Type B pancreatic cell (in vitro differentiated cells): ENCODE results near the gene CTNNA3. TPM values are rescaled to one million over a fixed set of nuclear protein-coding genes. Genes with fewer than 3 reads are reported as not detected.

Experiments used
- DNase-seq: peaks from one replicate; pipeline ENCODE4 v3.0.0; 2021; ENCODE audit warnings: mixed read lengths; ENCODE audit not compliant: unreplicated experiment; ENCODE audit errors: extremely low spot score
- H3K27ac Mint-ChIP-seq: 2 replicates; pipeline ENCODE4 v1.8.0; 2021; ENCODE audit warnings: mild to moderate bottlenecking, mixed read lengths
- H3K27me3 Mint-ChIP-seq: 2 replicates; pipeline ENCODE4 v1.8.0; 2021; ENCODE audit warnings: mixed read lengths
- H3K36me3 Mint-ChIP-seq: 2 replicates; pipeline ENCODE4 v1.8.0; 2021; ENCODE audit warnings: mixed read lengths
- H3K4me1 Mint-ChIP-seq: one replicate; pipeline ENCODE4 v1.8.0; 2021; ENCODE audit warnings: mixed read lengths; ENCODE audit not compliant: unreplicated experiment
- H3K4me3 Mint-ChIP-seq: 2 replicates; pipeline ENCODE4 v1.8.0; 2021; ENCODE audit warnings: mild to moderate bottlenecking, mixed read lengths
- H3K9me3 Mint-ChIP-seq: 2 replicates; pipeline ENCODE4 v1.8.0; 2021; ENCODE audit warnings: mixed read lengths
- total RNA-seq: library from RNA; stranded (reverse); gene quantifications from 2 replicates; pipeline ENCODE4 v1.2.1, GENCODE V29; 2021; ENCODE audit warnings: low replicate concordance
- TF ChIP-seq, protein P1 (sequence below): fragments of 200-600 bp; sonication (generic); conservative IDR thresholded peaks from 2 replicates; pipeline ENCODE4 v1.5.0; 2021; ENCODE audit warnings: antibody characterized with exemption, mild to moderate bottlenecking

The CTNNA3 gene
- total RNA-seq, 1 donor from 2014 or later, result 2.6 TPM

DNA sequence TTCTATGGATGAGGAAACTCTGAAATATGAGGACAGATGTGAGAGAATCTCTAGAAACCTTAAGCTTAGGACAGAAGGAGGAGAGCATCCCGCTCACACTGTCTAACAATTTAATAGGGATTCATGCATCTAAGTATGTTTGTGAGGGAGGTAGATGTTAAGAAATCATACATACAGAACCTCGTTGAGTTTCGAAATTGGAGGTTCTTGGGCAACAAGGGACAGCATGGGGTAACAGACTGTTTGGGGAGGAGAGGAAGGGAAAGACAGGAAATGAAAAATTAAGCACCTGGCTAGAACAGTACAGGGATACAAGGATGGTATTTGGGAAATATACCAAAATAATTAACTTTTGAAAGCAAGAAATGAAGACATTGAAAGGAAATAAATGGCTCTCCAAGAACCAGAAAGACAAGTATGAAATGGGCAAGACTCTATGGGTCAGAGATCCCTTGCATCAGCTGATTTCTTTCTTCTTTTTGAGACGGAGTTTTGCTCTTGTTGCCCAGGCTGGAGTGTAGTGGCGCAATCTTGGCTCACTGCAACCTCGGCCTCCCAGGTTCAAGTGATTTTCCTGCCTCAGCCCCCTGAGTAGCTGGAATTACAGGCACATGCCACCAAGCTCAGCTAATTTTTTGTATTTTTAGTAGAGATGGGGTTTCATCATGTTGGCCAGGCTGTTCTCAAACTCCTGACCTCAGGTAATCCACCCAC, 207.9 kb downstream of the CTNNA3 start:
- H3K27me3 Mint-ChIP-seq, result no peaks in the 10 kb centered on the region
- TF ChIP-seq, protein P1, sequence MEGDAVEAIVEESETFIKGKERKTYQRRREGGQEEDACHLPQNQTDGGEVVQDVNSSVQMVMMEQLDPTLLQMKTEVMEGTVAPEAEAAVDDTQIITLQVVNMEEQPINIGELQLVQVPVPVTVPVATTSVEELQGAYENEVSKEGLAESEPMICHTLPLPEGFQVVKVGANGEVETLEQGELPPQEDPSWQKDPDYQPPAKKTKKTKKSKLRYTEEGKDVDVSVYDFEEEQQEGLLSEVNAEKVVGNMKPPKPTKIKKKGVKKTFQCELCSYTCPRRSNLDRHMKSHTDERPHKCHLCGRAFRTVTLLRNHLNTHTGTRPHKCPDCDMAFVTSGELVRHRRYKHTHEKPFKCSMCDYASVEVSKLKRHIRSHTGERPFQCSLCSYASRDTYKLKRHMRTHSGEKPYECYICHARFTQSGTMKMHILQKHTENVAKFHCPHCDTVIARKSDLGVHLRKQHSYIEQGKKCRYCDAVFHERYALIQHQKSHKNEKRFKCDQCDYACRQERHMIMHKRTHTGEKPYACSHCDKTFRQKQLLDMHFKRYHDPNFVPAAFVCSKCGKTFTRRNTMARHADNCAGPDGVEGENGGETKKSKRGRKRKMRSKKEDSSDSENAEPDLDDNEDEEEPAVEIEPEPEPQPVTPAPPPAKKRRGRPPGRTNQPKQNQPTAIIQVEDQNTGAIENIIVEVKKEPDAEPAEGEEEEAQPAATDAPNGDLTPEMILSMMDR, result no peak
- DNase-seq, result no peak
- H3K4me1 Mint-ChIP-seq, result peaks cover 18% of the 10 kb centered on the region
- H3K9me3 Mint-ChIP-seq, result peaks cover 6% of the 10 kb centered on the region
- H3K27ac Mint-ChIP-seq, result no peak overlapping the region
- H3K36me3 Mint-ChIP-seq, result no peaks in the 10 kb centered on the region
- no peak overlapping the region for H3K4me3 Mint-ChIP-seq

DNA sequence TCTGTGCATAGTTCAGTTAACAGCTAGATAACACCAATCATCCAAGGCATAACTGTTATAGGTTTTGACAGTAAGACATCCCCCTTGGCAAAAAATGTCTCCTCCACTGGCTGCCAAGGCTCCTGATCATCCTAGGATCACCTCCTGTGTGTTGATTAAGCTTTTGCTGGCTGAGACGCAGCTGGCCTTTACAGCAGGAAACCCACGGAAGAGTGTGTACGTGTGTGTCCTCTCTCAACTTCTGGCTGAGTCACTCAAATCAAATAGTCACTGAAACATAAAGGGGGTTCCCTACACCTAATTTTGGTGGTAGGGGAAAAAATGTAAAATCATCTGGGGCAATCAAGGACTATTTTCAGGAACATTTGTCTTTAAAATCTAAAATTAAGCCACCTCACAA, 208.8 kb downstream of the CTNNA3 start:
- Mint-ChIP-seq H3K27ac (no peak overlapping the region), H3K9me3 (no peaks in the 10 kb centered on the region), H3K27me3 (no peaks in the 10 kb centered on the region), H3K4me1 (peaks cover 11% of the 10 kb centered on the region), H3K4me3 (no peak overlapping the region), H3K36me3 (no peaks in the 10 kb centered on the region)
- TF ChIP-seq, protein P1, result no peak
- no peak for DNase-seq

DNA sequence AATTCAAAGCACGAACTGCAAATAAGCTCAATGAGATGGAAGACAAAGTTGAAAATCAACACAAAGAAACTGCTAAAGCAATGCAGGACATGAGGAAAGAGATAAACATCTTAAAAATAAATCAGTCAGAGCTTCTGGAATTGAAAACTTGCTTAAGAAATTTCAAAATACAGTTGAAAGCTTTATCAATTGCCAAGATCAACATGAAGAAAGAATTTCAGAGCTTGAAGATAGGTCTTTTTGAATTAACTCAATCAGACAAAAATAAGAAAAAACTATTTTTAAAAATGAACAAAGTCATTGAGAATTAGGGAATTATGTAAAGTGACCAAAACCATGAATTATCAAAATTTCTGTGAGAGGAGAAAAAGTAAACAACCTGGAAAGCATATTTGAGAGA, 218.1 kb downstream of the CTNNA3 start:
- no peak overlapping the region for H3K27ac Mint-ChIP-seq
- no peak overlapping the region for H3K4me3 Mint-ChIP-seq
- TF ChIP-seq, protein P1, result no peak
- DNase-seq, result no peak
- no peaks in the 10 kb centered on the region for H3K36me3 Mint-ChIP-seq
- no peaks in the 10 kb centered on the region for H3K4me1 Mint-ChIP-seq
- H3K27me3 Mint-ChIP-seq, result no peaks in the 10 kb centered on the region
- peaks cover 22% of the 10 kb centered on the region for H3K9me3 Mint-ChIP-seq

DNA sequence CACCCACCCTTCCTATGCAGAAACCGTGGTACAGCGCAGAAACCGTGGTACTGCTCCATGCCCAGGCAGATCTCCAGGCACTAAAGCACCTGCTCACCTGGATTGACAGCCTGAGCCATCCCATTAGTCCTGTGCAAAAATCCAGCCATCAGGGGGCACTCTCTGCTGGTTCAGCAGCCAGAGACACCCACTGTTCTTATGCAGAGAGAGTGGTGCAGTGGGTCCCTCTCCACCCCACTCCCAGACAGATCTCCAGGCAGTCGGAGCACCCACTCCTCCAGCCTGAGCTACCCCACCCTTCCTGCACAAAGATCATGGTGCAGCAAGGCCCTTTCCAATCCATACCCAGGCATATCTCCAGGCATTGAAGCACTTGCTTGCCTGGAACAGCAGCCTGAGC, 219.8 kb downstream of the CTNNA3 start:
- DNase-seq, result no peak
- TF ChIP-seq, protein P1, result no peak
- H3K27me3 Mint-ChIP-seq, result no peaks in the 10 kb centered on the region
- H3K4me1 Mint-ChIP-seq, result no peaks in the 10 kb centered on the region
- H3K9me3 Mint-ChIP-seq, result peaks cover 19% of the 10 kb centered on the region
- H3K27ac Mint-ChIP-seq, result no peak overlapping the region
- H3K36me3 Mint-ChIP-seq, result no peaks in the 10 kb centered on the region
- H3K4me3 Mint-ChIP-seq, result no peak overlapping the region

DNA sequence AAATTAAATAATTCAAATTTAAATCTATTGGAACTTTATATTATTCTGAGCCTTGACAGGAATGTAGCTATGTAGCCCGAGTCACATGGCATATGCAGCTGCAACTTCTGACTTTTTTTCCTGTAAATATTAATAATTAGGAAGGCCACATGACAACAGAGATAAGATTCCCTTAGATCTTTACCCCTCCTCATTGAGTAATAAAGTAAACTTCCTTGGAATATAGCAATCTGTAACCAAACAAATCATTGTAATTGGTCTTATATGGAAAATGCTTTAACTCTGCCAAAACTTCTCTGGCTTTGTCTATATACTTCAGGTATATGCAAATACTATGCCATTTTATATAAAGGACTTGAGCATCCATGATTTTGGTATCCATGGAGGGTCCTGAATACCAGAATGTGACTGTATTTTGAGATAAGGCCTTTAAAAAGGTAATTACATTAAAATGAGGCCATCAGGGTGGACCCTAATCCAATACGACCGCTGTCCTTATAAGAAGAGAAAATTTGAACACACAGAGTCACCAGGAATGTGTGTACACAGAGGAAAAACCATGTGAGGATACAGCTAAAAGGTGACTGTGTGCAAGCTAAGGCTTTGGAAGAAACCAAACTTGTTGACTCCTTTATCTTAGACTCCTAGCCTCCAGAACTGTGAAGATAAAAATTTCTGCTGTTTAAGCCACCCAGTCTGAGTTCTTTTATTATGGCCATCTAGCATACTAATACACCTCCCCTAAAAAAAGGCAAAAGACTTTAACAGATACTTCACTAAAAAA, 222.0 kb downstream of the CTNNA3 start:
- TF ChIP-seq, protein P1, result no peak
- no peak for DNase-seq
- Mint-ChIP-seq H3K4me1 (no peaks in the 10 kb centered on the region), H3K27ac (no peak overlapping the region), H3K36me3 (no peaks in the 10 kb centered on the region), H3K4me3 (no peak overlapping the region), H3K27me3 (no peaks in the 10 kb centered on the region), H3K9me3 (peaks cover 7% of the 10 kb centered on the region)
